ENCODE measurements around the gene LTBP4. TPM values are rescaled to one million over a fixed set of nuclear protein-coding genes. Genes with fewer than 3 reads are reported as not detected.
"Not testable (repeated sequence)": the region's sequence is repeated elsewhere in the genome, so short reads cannot be mapped to it uniquely, and the experiment has no call there.

Gene LTBP4
- total and polyA plus RNA-seq, 8 donors, result 151 to 519 (median 345) TPM

GRCh38 chr19:40588110-40588854 is 12.9 kb upstream of the LTBP4 start:
- ATAC-seq, result no peak
- H3K36me3 ChIP-seq, result peaks cover 0 to 77% of the 10 kb centered on the region in 2 donors
- no peak for TF ChIP-seq CTCF (IDR thresholded peaks at IDR 0.05)

GRCh38 chr19:40588926-40589569 is 12.1 kb upstream of the LTBP4 start:
- intact Hi-C loops (cut with DNase I), result no loop called here
- TF ChIP-seq CTCF (IDR thresholded peaks at IDR 0.05), result no peak
- no peak overlapping the region for H3K4me3 ChIP-seq
- no peak overlapping the region for H3K27ac ChIP-seq
- H3K9me3 ChIP-seq, result no peaks in the 10 kb centered on the region
- DNase-seq (no peak), ATAC-seq (no peak)
- no peaks in the 10 kb centered on the region for H3K27me3 ChIP-seq
- peaks cover 0 to 25% of the 10 kb centered on the region in 2 donors for H3K4me1 ChIP-seq
- peaks cover 0 to 69% of the 10 kb centered on the region in 2 donors for H3K36me3 ChIP-seq

More at GRCh38 chr19:40588110-40588854, 12.9 kb upstream of the LTBP4 start:
- Histone ChIP-seq H3K9me3 (no peaks in the 10 kb centered on the region), H3K27me3 (no peaks in the 10 kb centered on the region), H3K27ac (no peak overlapping the region), H3K4me1 (peaks cover 0 to 33% of the 10 kb centered on the region in 2 donors), H3K4me3 (no peak overlapping the region)
- intact Hi-C loops (cut with DNase I), result no loop called here
- no peak for DNase-seq

GRCh38 chr19:40589591-40590429 is 11.4 kb upstream of the LTBP4 start:
- Histone ChIP-seq H3K27me3 (peaks cover 0 to 5% of the 10 kb centered on the region in 2 donors), H3K9me3 (no peaks in the 10 kb centered on the region), H3K36me3 (peaks cover 0 to 61% of the 10 kb centered on the region in 2 donors), H3K27ac (no peak overlapping the region), H3K4me1 (peaks cover 0 to 17% of the 10 kb centered on the region in 2 donors), H3K4me3 (no peak overlapping the region)
- DNase-seq (no peak), ATAC-seq (no peak)
- intact Hi-C loops (cut with DNase I), result loop anchor here in 1 of 2 donors (10.0 kb wide), 1 partner anchor 55 kb away; no protein-coding TSS in a partner anchor
- no peak for TF ChIP-seq CTCF (IDR thresholded peaks at IDR 0.05)

GRCh38 chr19:40590464-40591265 is 10.5 kb upstream of the LTBP4 start:
- DNase-seq (no peak), ATAC-seq (no peak)
- peaks cover 0 to 14% of the 10 kb centered on the region in 2 donors for H3K27me3 ChIP-seq
- H3K4me3 ChIP-seq, result no peak overlapping the region
- no peaks in the 10 kb centered on the region for H3K9me3 ChIP-seq
- peaks cover 0 to 10% of the 10 kb centered on the region in 2 donors for H3K4me1 ChIP-seq
- peaks cover 0 to 54% of the 10 kb centered on the region in 2 donors for H3K36me3 ChIP-seq
- no peak for TF ChIP-seq CTCF (IDR thresholded peaks at IDR 0.05)
- H3K27ac ChIP-seq, result no peak overlapping the region
- intact Hi-C loops (cut with DNase I), result loop anchor here in 1 of 2 donors (10.0 kb wide), 1 partner anchor 56 kb away; no protein-coding TSS in a partner anchor

- peaks cover 6 to 24% of the 10 kb centered on the region in 2 donors for H3K27me3 ChIP-seq
- not testable (repeated sequence) for H3K4me3 ChIP-seq, H3K27ac ChIP-seq, H3K4me1 ChIP-seq, H3K9me3 ChIP-seq, DNase-seq, ATAC-seq
- peaks cover 0 to 43% of the 10 kb centered on the region in 2 donors for H3K36me3 ChIP-seq
- intact Hi-C loops (cut with DNase I), result loop anchor here in 1 of 2 donors (10.0 kb wide), 1 partner anchor 57 kb away; no protein-coding TSS in a partner anchor
Observed at GRCh38 chr19:40591724-40592123, 9.4 kb upstream of the LTBP4 start.

Measured in left lung (tissue), 10 donors.